Sigmoid colon (tissue), 3 donors: ENCODE data around the gene KLHL40.

Experiments used
- CTCF ChIP-seq, 4 experiments: fragments of 450-650 bp in 3 of 4; fragments of 200-600 bp in 1 of 4; IDR thresholded peaks; one replicate each; pipeline ENCODE4 v1.5.1; 2016 to 2019; ENCODE audit warnings: antibody characterized with exemption in 4 of 4, mild to moderate bottlenecking in 3 of 4, moderate library complexity in 2 of 4
- POLR2A ChIP-seq, 2 donors: fragments of 450-650 bp; IDR thresholded peaks; one replicate each; pipeline ENCODE4 v1.6.1; 2016; ENCODE audit warnings: antibody characterized with exemption in 2 of 2, mild to moderate bottlenecking in 2 of 2, moderate library complexity in 2 of 2

GRCh38 chr3:42690191-42690590, 4.9 kb downstream of the KLHL40 start:
- TF ChIP-seq CTCF (IDR thresholded peaks at IDR 0.05) (no peak), POLR2A (IDR thresholded peaks at IDR 0.05) (no peak)
